ENCODE data around the gene NPFFR2. TPM values are rescaled to one million over a fixed set of nuclear protein-coding genes. Genes with fewer than 3 reads are reported as not detected.
"Not testable (repeated sequence)": the region's sequence is repeated elsewhere in the genome, so short reads cannot be mapped to it uniquely, and the experiment has no call there.

The NPFFR2 gene
- total RNA-seq, 1 donor from 2014 or later = 0.70 TPM

- Mint-ChIP-seq H3K4me1 (ENCODE audit: unreplicated experiment) (no peaks in the 10 kb centered on the region), H3K27ac (no peak overlapping the region), H3K9me3 (no peaks in the 10 kb centered on the region), H3K4me3 (no peak overlapping the region), H3K27me3 (no peaks in the 10 kb centered on the region), H3K36me3 (no peaks in the 10 kb centered on the region)
- TF ChIP-seq CTCF (conservative IDR thresholded peaks at IDR 0.05) = no peak
- DNase-seq (ENCODE audit: extremely low spot score, unreplicated experiment) = no peak
Measured at GRCh38 chr4:72136429-72136828, 104.6 kb downstream of the NPFFR2 start.

- not testable (repeated sequence) for H3K36me3 Mint-ChIP-seq; H3K4me1 Mint-ChIP-seq (ENCODE audit: unreplicated experiment); H3K4me3 Mint-ChIP-seq; H3K27me3 Mint-ChIP-seq; H3K27ac Mint-ChIP-seq; H3K9me3 Mint-ChIP-seq; DNase-seq (ENCODE audit: extremely low spot score, unreplicated experiment)
Measured at GRCh38 chr4:72139997-72140396, 108.2 kb downstream of the NPFFR2 start.

- Mint-ChIP-seq H3K27ac (no peak overlapping the region), H3K9me3 (no peaks in the 10 kb centered on the region), H3K4me1 (ENCODE audit: unreplicated experiment) (no peaks in the 10 kb centered on the region)
Measured at GRCh38 chr4:72144241-72144640, 112.4 kb downstream of the NPFFR2 start.

GRCh38 chr4:72152731-72153130 lies 120.9 kb downstream of the NPFFR2 start:
- no peaks in the 10 kb centered on the region for H3K36me3 Mint-ChIP-seq
- TF ChIP-seq CTCF (conservative IDR thresholded peaks at IDR 0.05) = no peak

More at GRCh38 chr4:72144241-72144640, 112.4 kb downstream of the NPFFR2 start:
- no peaks in the 10 kb centered on the region for H3K27me3 Mint-ChIP-seq
- H3K36me3 Mint-ChIP-seq = no peaks in the 10 kb centered on the region
- no peak for TF ChIP-seq CTCF (conservative IDR thresholded peaks at IDR 0.05)
- DNase-seq (ENCODE audit: extremely low spot score, unreplicated experiment) = no peak
- H3K4me3 Mint-ChIP-seq = no peak overlapping the region

GRCh38 chr4:72153634-72154033 lies 121.8 kb downstream of the NPFFR2 start:
- H3K9me3 Mint-ChIP-seq; H3K27ac Mint-ChIP-seq; DNase-seq (ENCODE audit: extremely low spot score, unreplicated experiment); H3K27me3 Mint-ChIP-seq; H3K36me3 Mint-ChIP-seq; H3K4me3 Mint-ChIP-seq; H3K4me1 Mint-ChIP-seq (ENCODE audit: unreplicated experiment): not testable (repeated sequence)

More at GRCh38 chr4:72152731-72153130, 120.9 kb downstream of the NPFFR2 start:
- Mint-ChIP-seq H3K4me3 (no peak overlapping the region), H3K27ac (no peak overlapping the region), H3K9me3 (no peaks in the 10 kb centered on the region), H3K27me3 (peaks cover 7% of the 10 kb centered on the region), H3K4me1 (ENCODE audit: unreplicated experiment) (no peaks in the 10 kb centered on the region)
- DNase-seq (ENCODE audit: extremely low spot score, unreplicated experiment) = no peak

- not testable (repeated sequence) for H3K9me3 Mint-ChIP-seq, H3K4me3 Mint-ChIP-seq, H3K36me3 Mint-ChIP-seq
Measured at GRCh38 chr4:72169285-72169684, 137.5 kb downstream of the NPFFR2 start.

GRCh38 chr4:72169861-72170260 lies 138.1 kb downstream of the NPFFR2 start:
- Mint-ChIP-seq H3K27ac (no peak overlapping the region), H3K36me3 (no peaks in the 10 kb centered on the region), H3K4me3 (no peak overlapping the region), H3K9me3 (peaks cover 3% of the 10 kb centered on the region), H3K27me3 (no peaks in the 10 kb centered on the region), H3K4me1 (ENCODE audit: unreplicated experiment) (no peaks in the 10 kb centered on the region)
- no peak for DNase-seq (ENCODE audit: extremely low spot score, unreplicated experiment)
- no peak for TF ChIP-seq CTCF (conservative IDR thresholded peaks at IDR 0.05)

More at GRCh38 chr4:72169285-72169684, 137.5 kb downstream of the NPFFR2 start:
- not testable (repeated sequence) for H3K27ac Mint-ChIP-seq; H3K4me1 Mint-ChIP-seq (ENCODE audit: unreplicated experiment); H3K27me3 Mint-ChIP-seq; DNase-seq (ENCODE audit: extremely low spot score, unreplicated experiment)
